Measurements from ENCODE around the gene HABP4.

HABP4 gene

DNA sequence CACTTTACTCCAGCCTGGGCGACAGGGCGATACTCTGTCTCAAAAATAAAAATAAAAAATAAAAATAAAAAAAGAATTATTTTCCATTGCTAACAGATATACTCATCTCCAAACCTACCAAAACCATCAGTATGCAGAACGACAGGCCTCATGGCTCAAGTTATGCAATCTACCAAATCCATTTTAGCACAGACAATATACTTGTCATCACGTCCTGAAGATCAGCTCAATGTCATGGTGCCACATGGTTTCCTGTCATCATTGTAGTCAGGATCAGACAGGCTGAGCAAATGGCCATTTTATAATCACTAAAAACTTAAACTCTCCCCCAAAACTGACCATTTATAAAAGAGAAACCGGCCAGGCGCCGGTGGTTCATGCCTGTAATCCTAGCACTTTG, 69.1 kb downstream of the HABP4 start:
- no peak for DNase-seq (ENCODE audit: low read depth in 2 of 2)

- no peak for DNase-seq (ENCODE audit: low read depth in 2 of 2)
These were observed 69.8 kb downstream of the HABP4 start for GRCh38 chr9:96519787-96520186.

- DNase-seq (ENCODE audit: low read depth in 2 of 2) = no peak
These were observed 72.4 kb downstream of the HABP4 start for GRCh38 chr9:96522366-96522765.

DNA sequence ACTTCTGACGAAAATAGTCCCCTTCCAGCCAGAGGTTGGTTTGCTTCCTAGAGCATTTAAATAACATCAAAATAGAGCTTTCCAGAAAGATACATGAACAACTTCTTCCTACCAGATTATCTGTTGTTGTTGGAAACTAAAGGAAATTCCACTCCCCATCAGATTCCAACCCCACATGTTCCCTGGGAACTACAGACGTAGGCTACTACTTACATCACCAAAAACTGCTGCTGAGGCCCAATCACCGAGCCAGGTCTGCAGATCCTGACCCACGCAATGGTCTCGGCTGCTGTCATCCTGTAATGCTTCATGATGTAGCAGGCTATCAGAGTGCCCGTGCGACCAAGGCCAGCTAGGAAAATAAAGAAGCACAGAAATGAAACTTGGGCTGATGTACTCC, 73.4 kb downstream of the HABP4 start:
- no peak for DNase-seq (ENCODE audit: low read depth in 2 of 2)

GRCh38 chr9:96524045-96524444, 74.1 kb downstream of the HABP4 start:
- DNase-seq (ENCODE audit: low read depth in 2 of 2) = no peak

DNA sequence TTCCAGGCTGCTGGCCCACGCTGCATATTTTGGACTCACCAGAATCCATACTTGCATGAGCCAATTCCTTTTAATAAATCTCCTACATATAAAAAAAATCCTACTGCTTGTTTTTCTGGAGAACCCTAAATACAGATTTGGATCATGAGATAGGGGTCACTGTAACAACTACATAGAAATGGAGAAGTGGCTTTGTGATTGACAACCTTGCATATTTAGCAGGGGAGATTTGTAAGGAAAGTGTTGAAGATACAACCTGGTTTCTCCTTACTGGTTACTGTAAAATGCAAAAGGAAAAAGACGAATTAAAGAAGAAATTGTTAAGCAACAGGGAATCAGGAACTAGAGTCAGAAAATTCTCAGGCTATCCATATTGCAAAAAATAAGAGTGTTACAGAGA, 74.8 kb downstream of the HABP4 start:
- no peak for DNase-seq (ENCODE audit: low read depth in 2 of 2)

- no peak for DNase-seq (ENCODE audit: low read depth in 2 of 2)
These were observed 82.2 kb downstream of the HABP4 start for GRCh38 chr9:96532173-96532572.

DNA sequence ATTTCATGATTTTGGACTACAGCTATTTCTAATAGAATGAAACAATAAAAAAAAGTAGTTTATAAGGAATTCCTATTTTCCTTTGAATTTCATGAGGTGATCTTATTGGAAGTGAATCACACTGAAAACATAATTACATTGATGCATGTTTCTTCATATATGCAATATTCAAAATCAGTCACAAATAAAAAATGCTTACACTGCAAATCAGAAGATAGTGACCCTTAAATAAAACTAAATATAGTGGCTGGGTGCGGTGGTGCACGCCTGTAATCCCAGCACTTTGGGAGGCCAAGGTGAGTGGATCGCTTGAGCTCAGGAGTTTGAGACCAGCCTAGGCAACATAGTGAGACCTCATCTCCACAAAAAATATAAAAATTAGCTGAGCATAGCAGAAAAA, 90.1 kb downstream of the HABP4 start:
- DNase-seq (ENCODE audit: low read depth in 2 of 2) = no peak

All from fibroblast of skin of left biceps (primary cell).